ENCODE results near the gene SMYD3. TPM values are rescaled to one million over a fixed set of nuclear protein-coding genes. Genes with fewer than 3 reads are reported as not detected.

SMYD3 gene
- total RNA-seq, 2 experiments from 2014 or later = 22.6 to 24.6 TPM

DNA sequence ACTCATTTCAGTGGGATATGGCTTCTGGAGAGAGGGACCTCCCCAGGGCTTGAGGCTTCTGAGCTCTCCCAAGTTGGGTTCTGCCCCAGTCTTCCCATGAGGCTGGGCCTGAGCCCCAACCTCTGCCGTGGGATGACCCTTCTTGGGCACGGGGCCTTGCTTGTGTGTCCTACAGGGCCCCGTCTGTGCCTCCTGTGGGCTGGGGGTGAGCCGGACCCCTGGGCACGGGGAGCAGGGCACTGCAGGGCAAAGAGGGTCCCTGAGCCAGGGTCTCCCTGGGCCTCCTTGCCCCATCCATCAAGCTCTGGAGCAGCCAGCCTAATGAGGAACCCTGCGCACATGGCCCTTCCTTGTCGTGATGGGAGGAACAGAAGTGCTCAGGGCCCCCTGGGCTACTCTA is 5.2 kb upstream of the SMYD3 start:
- H3K36me3 Mint-ChIP-seq (ENCODE audit: low read depth) = peaks cover 2% of the 10 kb centered on the region
- POLR2A ChIA-PET = no interaction called here
- CTCF ChIA-PET = no interaction called here
- H3K9me3 Mint-ChIP-seq = peaks cover 18% of the 10 kb centered on the region
- H3K27ac Mint-ChIP-seq = no peak overlapping the region
- H3K4me1 Mint-ChIP-seq (ENCODE audit: low read depth) = peaks cover 15% of the 10 kb centered on the region
- ATAC-seq (no peak), DNase-seq (no peak)
- no peaks in the 10 kb centered on the region for H3K27me3 Mint-ChIP-seq
- TF ChIP-seq, protein P1, sequence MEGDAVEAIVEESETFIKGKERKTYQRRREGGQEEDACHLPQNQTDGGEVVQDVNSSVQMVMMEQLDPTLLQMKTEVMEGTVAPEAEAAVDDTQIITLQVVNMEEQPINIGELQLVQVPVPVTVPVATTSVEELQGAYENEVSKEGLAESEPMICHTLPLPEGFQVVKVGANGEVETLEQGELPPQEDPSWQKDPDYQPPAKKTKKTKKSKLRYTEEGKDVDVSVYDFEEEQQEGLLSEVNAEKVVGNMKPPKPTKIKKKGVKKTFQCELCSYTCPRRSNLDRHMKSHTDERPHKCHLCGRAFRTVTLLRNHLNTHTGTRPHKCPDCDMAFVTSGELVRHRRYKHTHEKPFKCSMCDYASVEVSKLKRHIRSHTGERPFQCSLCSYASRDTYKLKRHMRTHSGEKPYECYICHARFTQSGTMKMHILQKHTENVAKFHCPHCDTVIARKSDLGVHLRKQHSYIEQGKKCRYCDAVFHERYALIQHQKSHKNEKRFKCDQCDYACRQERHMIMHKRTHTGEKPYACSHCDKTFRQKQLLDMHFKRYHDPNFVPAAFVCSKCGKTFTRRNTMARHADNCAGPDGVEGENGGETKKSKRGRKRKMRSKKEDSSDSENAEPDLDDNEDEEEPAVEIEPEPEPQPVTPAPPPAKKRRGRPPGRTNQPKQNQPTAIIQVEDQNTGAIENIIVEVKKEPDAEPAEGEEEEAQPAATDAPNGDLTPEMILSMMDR (IDR thresholded peaks at IDR 0.05) = no peak
- H3K4me3 Mint-ChIP-seq = no peak overlapping the region
- intact Hi-C loops (cut with micrococcal nuclease) = no loop called here

DNA sequence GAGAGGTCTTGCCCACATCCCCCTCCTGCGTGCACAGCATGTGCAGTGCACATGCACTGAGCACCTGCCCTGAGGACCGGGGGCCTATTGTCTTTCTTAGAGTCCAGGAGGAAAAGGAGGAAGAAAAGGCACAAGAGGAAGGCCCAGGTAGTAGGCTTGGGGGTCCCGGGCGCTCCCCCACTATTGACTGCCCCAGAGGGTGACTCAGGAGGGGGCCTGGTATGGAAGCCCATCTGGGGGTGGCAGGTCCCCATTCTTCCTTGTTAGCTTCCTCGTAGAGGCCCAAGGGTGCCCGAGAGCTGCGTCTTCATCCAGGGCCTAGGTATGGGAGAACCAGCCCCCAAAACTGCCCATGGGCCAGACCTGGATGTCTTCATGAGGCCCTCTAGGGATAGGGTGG is 4.1 kb upstream of the SMYD3 start:
- Mint-ChIP-seq H3K36me3 (ENCODE audit: low read depth) (peaks cover 3% of the 10 kb centered on the region), H3K27ac (no peak overlapping the region), H3K4me3 (no peak overlapping the region), H3K9me3 (peaks cover 15% of the 10 kb centered on the region), H3K4me1 (ENCODE audit: low read depth) (peaks cover 18% of the 10 kb centered on the region), H3K27me3 (no peaks in the 10 kb centered on the region)
- ChIA-PET CTCF (no interaction called here), POLR2A (no interaction called here)
- intact Hi-C loops (cut with micrococcal nuclease) = no loop called here
- no peak for DNase-seq
- TF ChIP-seq, protein P1 (IDR thresholded peaks at IDR 0.05) = no peak
- ATAC-seq = no peak

DNA sequence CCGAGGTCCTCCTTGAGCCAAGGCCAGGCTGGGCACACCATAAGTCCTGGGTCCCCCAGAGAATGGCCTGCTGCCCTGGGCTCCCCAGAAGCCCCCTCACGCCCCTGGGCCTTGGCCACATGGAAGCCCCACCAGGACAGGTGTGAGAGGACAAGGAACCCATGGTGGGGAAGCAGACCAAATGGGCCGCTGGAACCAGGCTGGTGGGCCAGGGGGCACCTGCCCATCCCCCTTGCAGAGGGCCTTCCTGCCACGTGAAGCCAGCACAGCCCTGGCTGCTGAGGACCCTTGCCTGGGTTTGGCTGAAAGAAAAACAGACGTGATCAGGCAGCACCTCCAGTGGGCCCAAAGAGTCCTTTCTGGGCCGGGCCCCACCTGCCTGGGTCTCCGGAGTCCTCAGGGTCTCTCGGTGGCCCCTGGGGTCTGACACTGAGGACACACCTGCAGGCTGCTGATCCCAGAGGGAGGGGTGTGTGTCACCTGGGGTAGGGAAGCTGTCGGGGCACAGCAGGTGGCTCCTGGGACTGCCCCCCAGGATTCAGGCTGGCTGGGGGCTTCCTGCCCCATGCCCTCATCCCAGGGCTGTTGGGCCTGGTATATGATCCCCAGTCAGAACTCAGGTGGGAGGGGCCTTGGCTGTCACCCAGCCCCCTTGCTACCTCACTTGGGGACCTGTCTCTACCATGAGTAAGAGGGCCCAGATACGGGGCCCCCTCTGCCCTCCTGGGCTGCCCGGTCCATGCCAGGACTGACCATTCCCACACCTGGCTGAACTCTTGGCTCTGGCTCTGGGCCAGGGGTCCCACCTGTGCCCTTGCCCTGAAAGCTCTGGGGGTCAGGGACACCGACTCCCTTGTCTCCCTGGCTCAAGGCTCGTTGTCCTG is 3.3 kb upstream of the SMYD3 start:
- DNase-seq (no peak), ATAC-seq (no peak)
- Mint-ChIP-seq H3K27ac (no peak overlapping the region), H3K4me3 (no peak overlapping the region), H3K4me1 (ENCODE audit: low read depth) (peaks cover 25% of the 10 kb centered on the region), H3K36me3 (ENCODE audit: low read depth) (peaks cover 5% of the 10 kb centered on the region), H3K9me3 (peaks cover 9% of the 10 kb centered on the region), H3K27me3 (no peaks in the 10 kb centered on the region)
- ChIA-PET CTCF (no interaction called here), POLR2A (no interaction called here)
- TF ChIP-seq, protein P1 (IDR thresholded peaks at IDR 0.05) = no peak
- intact Hi-C loops (cut with micrococcal nuclease) = no loop called here

DNA sequence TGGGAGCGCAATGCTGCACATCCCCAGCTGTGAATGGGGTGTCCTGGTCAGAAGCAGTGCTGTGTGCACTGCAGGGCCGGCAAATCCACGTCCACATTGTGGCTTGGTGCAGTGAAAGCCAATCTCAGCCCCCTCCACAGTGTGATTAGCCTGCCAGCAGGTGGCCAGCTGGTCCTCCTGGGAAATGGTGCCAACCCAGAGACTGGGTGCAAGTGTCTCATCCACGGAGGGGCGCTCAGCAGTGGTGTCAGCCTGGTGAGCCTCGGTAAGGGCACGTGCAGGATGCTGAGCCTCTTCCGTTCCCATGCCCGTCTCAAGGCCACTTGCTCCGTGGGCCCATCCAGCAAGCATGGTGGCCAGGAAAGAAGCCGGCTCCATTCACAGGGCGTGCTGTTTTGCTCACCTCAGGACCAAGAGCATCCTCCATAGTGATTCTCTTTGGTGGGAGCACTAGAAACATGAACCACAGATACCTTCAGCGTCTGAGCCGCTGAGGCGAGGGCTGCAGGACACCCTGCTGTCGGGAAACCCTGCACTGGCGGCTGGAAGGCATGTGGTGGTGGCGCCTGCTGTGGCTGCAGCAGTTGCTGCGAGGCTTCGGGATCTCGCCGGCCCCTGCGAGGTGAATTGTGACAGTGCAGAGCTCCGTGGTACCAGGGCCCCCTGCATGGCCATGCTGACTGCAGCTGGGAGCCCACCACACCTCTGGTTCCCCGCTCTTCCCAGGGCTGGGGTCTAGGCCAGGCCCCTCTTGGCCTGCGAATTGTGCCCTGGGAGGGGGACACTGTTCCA is 2.0 kb upstream of the SMYD3 start:
- peaks cover 9% of the 10 kb centered on the region for H3K36me3 Mint-ChIP-seq (ENCODE audit: low read depth)
- H3K9me3 Mint-ChIP-seq = no peaks in the 10 kb centered on the region
- no peak overlapping the region for H3K27ac Mint-ChIP-seq
- no peak overlapping the region for H3K4me3 Mint-ChIP-seq
- POLR2A ChIA-PET = interaction anchor here (0.8 to 0.9 kb wide), 2 partner anchors 30 to 62 kb away, joined by 3 read pairs; no protein-coding TSS in a partner anchor
- ATAC-seq (no peak), DNase-seq (no peak)
- peaks cover 25% of the 10 kb centered on the region for H3K4me1 Mint-ChIP-seq (ENCODE audit: low read depth)
- CTCF ChIA-PET = no interaction called here
- TF ChIP-seq, protein P1 (IDR thresholded peaks at IDR 0.05) = no peak
- intact Hi-C loops (cut with micrococcal nuclease) = loop anchor here (5.0 kb wide), 1 partner anchor 58 kb away; the partner anchor contains the start of genes CNST and TFB2M
- no peaks in the 10 kb centered on the region for H3K27me3 Mint-ChIP-seq
